ENCODE results near the gene ENDOV. TPM values are rescaled to one million over a fixed set of nuclear protein-coding genes. Genes with fewer than 3 reads are reported as not detected.

The ENDOV gene
- total and polyA plus RNA-seq, 2 donors (not counting 3 experiments of a cell fraction or from before 2014, with no cell fraction given), result 20.4 to 25.9 TPM

GRCh38 chr17:80485846-80486245 is 70.9 kb downstream of the ENDOV start:
- Histone ChIP-seq H2AFZ (ENCODE audit: low read depth, low read length) (no peak overlapping the region), H3K9ac (replicated peaks; ENCODE audit: extremely low read depth, insufficient read depth, low read length) (no peak overlapping the region), H3K4me2 (ENCODE audit: insufficient read depth, low read length) (no peak overlapping the region), H3K27me3 (ENCODE audit: control insufficient read depth in 2 of 2, insufficient read depth in 2 of 2, low read length in 2 of 2) (peaks cover 10 to 22% of the 10 kb centered on the region in 2 experiments), H3K9me3 (replicated peaks; ENCODE audit: control insufficient read depth, insufficient read depth, low read length) (no peaks in the 10 kb centered on the region), H3K36me3 (ENCODE audit: control insufficient read depth in 2 of 2, extremely low read depth in 1 of 2, insufficient read depth in 2 of 2, low read length in 2 of 2) (no peaks in the 10 kb centered on the region), H4K20me1 (replicated peaks; ENCODE audit: control insufficient read depth, extremely low read depth, insufficient read depth, low read length) (no peaks in the 10 kb centered on the region), H3K27ac (ENCODE audit: insufficient read depth, low read depth, low read length) (no peak overlapping the region), H3K9me1 (replicated peaks; ENCODE audit: control insufficient read depth, extremely low read depth, insufficient read depth, low read length) (no peaks in the 10 kb centered on the region), H3K4me3 (replicated peaks in 1 of 3; ENCODE audit: insufficient read depth in 1 of 3, low read depth in 1 of 3, low read length in 3 of 3) (no peak overlapping the region), H3K79me2 (ENCODE audit: control insufficient read depth, insufficient read depth, low read length) (no peaks in the 10 kb centered on the region), H3K4me1 (ENCODE audit: control insufficient read depth, extremely low read depth, insufficient read depth, low read length) (no peaks in the 10 kb centered on the region)
- DNase-seq (ENCODE audit: low read depth, low spot score) (no peak), FAIRE-seq (no peak)
- TF ChIP-seq MYC (IDR thresholded peaks at IDR 0.05; ENCODE audit: low read depth, low read length), result no peak
- TF ChIP-seq CTCF (IDR thresholded peaks at IDR 0.05; ENCODE audit: extremely low read depth in 1 of 2, insufficient read depth in 1 of 2, low read depth in 1 of 2, low read length in 2 of 2), result no peak
- TF ChIP-seq GATA2 (IDR thresholded peaks at IDR 0.05; ENCODE audit: insufficient read depth, insufficient read length, low read depth, low read length), result no peak
- no peak for TF ChIP-seq POLR2A (IDR thresholded peaks at IDR 0.05; ENCODE audit: low read depth, low read length)
- no peak for TF ChIP-seq FOS (IDR thresholded peaks at IDR 0.05; ENCODE audit: borderline replicate concordance, insufficient read depth, low read length)
- no peak for TF ChIP-seq MAX (IDR thresholded peaks at IDR 0.05; ENCODE audit: insufficient read depth, insufficient read length)
- TF ChIP-seq POLR2AphosphoS5 (IDR thresholded peaks at IDR 0.05; ENCODE audit: insufficient read depth, low read depth, low read length), result no peak
- TF ChIP-seq EZH2 (IDR thresholded peaks at IDR 0.05; ENCODE audit: borderline replicate concordance, low read depth, low read length, severe bottlenecking), result no peak
- no peak for TF ChIP-seq JUN (IDR thresholded peaks at IDR 0.05; ENCODE audit: borderline replicate concordance, insufficient read depth, insufficient read length, low read depth)
- ChIA-PET CTCF (interaction anchor here (0.6 kb wide), 1 partner anchor 414 kb away, joined by 3 read pairs; no protein-coding TSS in a partner anchor), POLR2A (no interaction called here)
- intact Hi-C loops (cut with micrococcal nuclease), result no loop called here
- BruUV-seq (replicated peaks), result no TSS peak
- dilution Hi-C loops (cut with MboI; ENCODE audit: extremely low pct_ligation_motif_present, low sequenced_read_pairs), result no loop called here

Measured in endothelial cell of umbilical vein (primary cell).